Measurements from ENCODE around the gene PRPH2. TPM values are rescaled to one million over a fixed set of nuclear protein-coding genes. Genes with fewer than 3 reads are reported as not detected.
"Not testable (repeated sequence)": the region's sequence is repeated elsewhere in the genome, so short reads cannot be mapped to it uniquely, and the experiment has no call there.

PRPH2 gene
- total RNA-seq, 6 experiments from 2014 or later: 0.19 to 2.0 (median 0.37) TPM

GRCh38 chr6:42690151-42690702, 32.2 kb downstream of the PRPH2 start:
- Mint-ChIP-seq H3K27ac (peak overlapping the region; percentile 34), H3K4me1 (ENCODE audit: low read depth) (peaks cover 63% of the 10 kb centered on the region), H3K27me3 (ENCODE audit: insufficient read depth) (no peaks in the 10 kb centered on the region), H3K36me3 (ENCODE audit: low read depth) (peaks cover 15% of the 10 kb centered on the region), H3K9me3 (no peaks in the 10 kb centered on the region), H3K4me3 (no peak overlapping the region)
- no peak for DNase-seq
- no peak for TF ChIP-seq CTCF (IDR thresholded peaks at IDR 0.05)

DNA sequence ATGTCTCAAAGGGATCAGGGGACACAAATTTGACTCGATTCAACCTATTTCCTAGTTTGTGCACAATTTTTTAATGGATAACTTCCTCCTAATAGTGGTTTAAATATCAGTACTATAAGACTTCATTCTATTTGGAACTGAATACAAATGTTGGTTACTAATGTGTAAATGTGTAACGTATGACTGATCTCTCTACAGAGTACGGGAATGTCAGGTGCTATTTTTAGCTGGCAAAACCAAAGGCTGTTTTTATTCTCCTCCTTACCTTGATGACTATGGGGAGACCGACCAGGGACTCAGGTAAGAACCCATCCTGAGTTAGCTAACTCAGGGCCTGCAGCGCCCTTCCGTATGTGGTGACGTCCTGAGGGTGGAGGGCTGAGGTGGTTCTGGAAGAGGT, 33.0 kb downstream of the PRPH2 start:
- no peak for TF ChIP-seq CTCF (IDR thresholded peaks at IDR 0.05)
- Mint-ChIP-seq H3K9me3 (no peaks in the 10 kb centered on the region), H3K36me3 (ENCODE audit: low read depth) (peaks cover 19% of the 10 kb centered on the region), H3K27ac (no peak overlapping the region), H3K4me3 (no peak overlapping the region), H3K27me3 (ENCODE audit: insufficient read depth) (no peaks in the 10 kb centered on the region), H3K4me1 (ENCODE audit: low read depth) (peaks cover 55% of the 10 kb centered on the region)
- DNase-seq: no peak

DNA sequence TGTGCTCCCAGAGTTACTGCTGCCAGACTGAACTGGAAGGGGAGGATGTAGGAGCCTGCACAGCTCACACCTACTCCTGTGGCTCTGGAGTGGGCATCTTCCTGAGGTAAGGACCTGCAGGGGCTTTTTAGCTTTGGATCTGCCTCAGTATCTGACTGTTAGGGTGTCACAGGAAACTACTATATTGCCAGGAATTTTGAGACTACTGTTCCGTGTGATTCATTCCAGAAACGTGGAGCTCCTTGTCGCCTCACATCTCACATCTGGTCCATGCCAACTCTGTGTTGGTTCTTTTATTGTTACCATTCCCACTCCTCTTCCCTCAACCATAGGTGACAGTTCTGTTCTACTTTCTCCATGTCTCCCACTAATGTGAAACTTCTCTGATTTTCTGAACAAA, 34.1 kb downstream of the PRPH2 start:
- TF ChIP-seq CTCF (IDR thresholded peaks at IDR 0.05): no peak
- H3K27ac Mint-ChIP-seq: peak overlapping the region; percentile 27; the same call in 1 of the 2 replicates
- no peaks in the 10 kb centered on the region for H3K27me3 Mint-ChIP-seq (ENCODE audit: insufficient read depth)
- peaks cover 44% of the 10 kb centered on the region for H3K4me1 Mint-ChIP-seq (ENCODE audit: low read depth)
- peak; percentile 16 for DNase-seq
- H3K4me3 Mint-ChIP-seq: no peak overlapping the region
- H3K9me3 Mint-ChIP-seq: no peaks in the 10 kb centered on the region
- peaks cover 15% of the 10 kb centered on the region for H3K36me3 Mint-ChIP-seq (ENCODE audit: low read depth)

DNA sequence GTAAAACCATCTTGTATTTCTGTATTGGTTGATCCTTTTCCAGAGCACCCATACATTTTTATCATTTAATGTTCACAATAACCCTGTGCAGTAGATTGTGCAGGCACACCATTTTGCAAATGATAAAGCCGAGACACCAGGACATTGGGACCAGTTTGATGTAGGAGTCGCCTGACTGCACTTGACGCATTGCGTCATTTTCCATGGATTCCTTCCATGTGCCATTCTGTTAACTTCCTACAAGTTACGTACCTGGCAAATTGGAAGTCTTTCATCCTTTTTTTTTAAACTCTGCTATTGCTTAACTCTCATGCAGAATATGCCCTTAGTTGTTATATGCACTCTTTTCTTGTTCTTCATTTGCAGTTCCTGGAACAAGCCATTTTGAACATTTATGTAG, 43.0 kb downstream of the PRPH2 start:
- no peak for TF ChIP-seq CTCF (IDR thresholded peaks at IDR 0.05)
- no peaks in the 10 kb centered on the region for H3K4me1 Mint-ChIP-seq (ENCODE audit: low read depth)

DNA sequence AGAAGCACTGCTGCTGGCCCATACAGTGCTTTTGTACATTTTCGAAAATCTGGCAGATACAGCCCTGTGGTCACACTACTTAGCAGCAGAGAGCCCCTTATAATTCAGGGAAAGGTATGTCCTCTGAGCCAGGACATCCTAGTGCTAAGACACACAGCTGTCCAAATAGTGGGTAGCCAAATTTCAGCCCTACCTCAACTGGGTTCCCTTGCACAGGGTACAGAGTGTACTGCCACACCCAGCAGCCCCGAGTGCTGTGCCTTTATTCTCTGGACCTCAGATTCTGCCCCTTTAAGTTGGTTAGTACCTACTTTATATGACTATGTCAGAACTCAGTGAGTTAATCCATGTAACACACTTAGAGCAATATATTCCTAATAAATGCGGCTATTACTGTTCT, 47.6 kb downstream of the PRPH2 start:
- Mint-ChIP-seq H3K27me3 (ENCODE audit: insufficient read depth) (no peaks in the 10 kb centered on the region; the same call in 1 of the 2 replicates), H3K4me1 (ENCODE audit: low read depth) (no peaks in the 10 kb centered on the region), H3K4me3 (no peak overlapping the region), H3K27ac (no peak overlapping the region), H3K36me3 (ENCODE audit: low read depth) (peaks cover 42% of the 10 kb centered on the region), H3K9me3 (no peaks in the 10 kb centered on the region)
- no peak for DNase-seq
- no peak for TF ChIP-seq CTCF (IDR thresholded peaks at IDR 0.05)

More for the DNA sequence above, 43.0 kb downstream of the PRPH2 start:
- no peak for DNase-seq
- Mint-ChIP-seq H3K27ac (no peak overlapping the region), H3K36me3 (ENCODE audit: low read depth) (peaks cover 34% of the 10 kb centered on the region), H3K9me3 (no peaks in the 10 kb centered on the region), H3K27me3 (ENCODE audit: insufficient read depth) (no peaks in the 10 kb centered on the region), H3K4me3 (no peak overlapping the region)

- H3K4me1 Mint-ChIP-seq (ENCODE audit: low read depth); H3K27ac Mint-ChIP-seq; H3K9me3 Mint-ChIP-seq; H3K27me3 Mint-ChIP-seq (ENCODE audit: insufficient read depth); H3K4me3 Mint-ChIP-seq; DNase-seq: not testable (repeated sequence)
- peaks cover 42% of the 10 kb centered on the region for H3K36me3 Mint-ChIP-seq (ENCODE audit: low read depth)
Measured at GRCh38 chr6:42674368-42674767, 48.0 kb downstream of the PRPH2 start.
